CD4-positive, alpha-beta T cell (primary cell): ENCODE measurements around the gene INPP4B. TPM values are rescaled to one million over a fixed set of nuclear protein-coding genes. Genes with fewer than 3 reads are reported as not detected.
"Not testable (repeated sequence)": the region's sequence is repeated elsewhere in the genome, so short reads cannot be mapped to it uniquely, and the experiment has no call there.

Source experiments
- ATAC-seq: fragments of 200-7000 bp; cut with Tn5 transposase; one replicate; pipeline ENCODE4 v1.10.0; 2022; ENCODE audit warnings: mild to moderate bottlenecking; ENCODE audit not compliant: poor library complexity
- CTCF ChIA-PET: fragments of 350-600 bp; sonication (Branson Sonifier 250); formaldehyde crosslinking; loops from one replicate; lab custom pipeline; 2021; ENCODE audit warnings: antibody characterized with exemption, inconsistent platforms; lab: Charles Lee
- POLR2A ChIA-PET: fragments of 350-600 bp; sonication (Branson Sonifier 250); formaldehyde crosslinking; loops from one replicate; lab custom pipeline; 2021; ENCODE audit warnings: antibody characterized with exemption, inconsistent platforms; lab: Charles Lee
- DNase-seq, 14 experiments: peaks; one replicate each; pipeline ENCODE4 v3.0.0-alpha.2; 2013 to 2020; ENCODE audit warnings: mixed read lengths in 2 of 14
- H3K27ac ChIP-seq, 2 donors: one replicate each; pipeline versions ENCODE4 v1.5.1 to v1.7.0; 2013; ENCODE audit warnings: low read length in 2 of 2, low read depth in 1 of 2, mild to moderate bottlenecking in 1 of 2
- H3K27me3 ChIP-seq, 2 experiments: 1 replicate in 1 of 2; 2 replicates in 1 of 2; pipeline versions ENCODE4 v1.6.1 to v1.7.0; 2013; ENCODE audit warnings: low read length in 2 of 2, control low read depth in 1 of 2, mild to moderate bottlenecking in 1 of 2, moderate library complexity in 1 of 2; ENCODE audit not compliant: insufficient read depth in 2 of 2, control insufficient read depth in 1 of 2
- H3K36me3 ChIP-seq: one replicate; pipeline ENCODE4 v1.6.1; 2013; ENCODE audit warnings: low read length, control low read depth; ENCODE audit not compliant: insufficient read depth
- H3K4me1 ChIP-seq: one replicate; pipeline ENCODE4 v1.6.1; 2013; ENCODE audit warnings: low read length, control low read depth; ENCODE audit not compliant: insufficient read depth
- H3K4me3 ChIP-seq: one replicate; pipeline ENCODE4 v1.5.1; 2013; ENCODE audit warnings: mild to moderate bottlenecking, low read length, moderate library complexity
- H3K9me3 ChIP-seq, 2 experiments: 1 replicate in 1 of 2; 2 replicates in 1 of 2; pipeline versions ENCODE4 v1.6.1 to v1.7.0; 2013; ENCODE audit warnings: low read length in 2 of 2, mild to moderate bottlenecking in 2 of 2, control low read depth in 1 of 2, moderate library complexity in 1 of 2; ENCODE audit not compliant: control insufficient read depth in 1 of 2, insufficient read depth in 1 of 2
- H3K27ac Mint-ChIP-seq: one replicate; pipeline ENCODE4 v1.8.0; 2020; ENCODE audit warnings: mixed read lengths
- H3K27me3 Mint-ChIP-seq: one replicate; pipeline ENCODE4 v1.8.0; 2021; ENCODE audit warnings: mixed read lengths
- H3K36me3 Mint-ChIP-seq: one replicate; pipeline ENCODE4 v1.8.0; 2021; ENCODE audit warnings: low read depth, mixed read lengths
- H3K4me1 Mint-ChIP-seq: one replicate; pipeline ENCODE4 v1.8.0; 2021; ENCODE audit warnings: low read depth, mixed read lengths
- H3K4me3 Mint-ChIP-seq: one replicate; pipeline ENCODE4 v1.8.0; 2020; ENCODE audit warnings: mild to moderate bottlenecking, mixed read lengths
- H3K9me3 Mint-ChIP-seq: one replicate; pipeline ENCODE4 v1.8.0; 2020; ENCODE audit warnings: mixed read lengths
- intact Hi-C, 2 experiments: fragments of 100-400 bp; cut with DNase I in 1 of 2; cut with micrococcal nuclease in 1 of 2; formaldehyde crosslinking; loops; one replicate each; pipeline versions ENCODE4 v1.15.1 to v1.9.0; 2023 to 2025; cut with DNase I, micrococcal nuclease
- total RNA-seq, 174 experiments: library from RNA in 2 of 174; stranded (reverse) in 2 of 174; gene quantifications; one replicate each; pipeline ENCODE4 v1.2.3 and lab custom pipeline; 2021 to 2026
- TF ChIP-seq, protein P1 (sequence below): fragments of 200-600 bp; IDR thresholded peaks from one replicate; pipeline ENCODE4 v1.8.0; 2022; ENCODE audit warnings: antibody characterized with exemption, mild to moderate bottlenecking

INPP4B gene
- total RNA-seq, 2 experiments from 2014 or later: 50.7 to 53.8 TPM

DNA sequence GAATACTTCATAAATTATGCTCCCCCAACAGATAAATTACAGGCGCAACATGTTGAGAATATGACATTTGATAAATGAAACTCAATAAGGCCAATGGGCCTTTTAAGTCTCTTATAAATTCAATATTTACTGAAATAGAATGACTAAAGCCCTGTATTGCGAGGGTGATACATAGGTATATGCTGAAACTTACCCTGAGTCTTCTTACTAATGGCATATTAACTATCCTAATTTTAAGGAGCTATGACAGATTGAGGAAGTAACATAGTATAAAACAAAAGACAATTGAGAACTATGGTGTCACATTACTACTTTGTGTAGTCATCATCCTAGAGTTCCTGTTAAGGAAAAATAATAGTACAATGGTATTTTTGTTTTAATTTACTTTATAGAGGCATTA lies 769.1 kb downstream of the INPP4B start:
- POLR2A ChIA-PET: no interaction called here
- H3K9me3 Mint-ChIP-seq: no peaks in the 10 kb centered on the region
- no peak for DNase-seq
- H3K27me3 Mint-ChIP-seq: no peaks in the 10 kb centered on the region
- H3K36me3 Mint-ChIP-seq: peaks cover 97% of the 10 kb centered on the region
- Histone ChIP-seq H3K27ac (no peak overlapping the region), H3K36me3 (peaks cover 54% of the 10 kb centered on the region), H3K4me3 (no peak overlapping the region), H3K27me3 (no peaks in the 10 kb centered on the region), H3K9me3 (no peaks in the 10 kb centered on the region), H3K4me1 (no peaks in the 10 kb centered on the region)
- CTCF ChIA-PET: no interaction called here
- no peak for ATAC-seq
- no peak overlapping the region for H3K27ac Mint-ChIP-seq
- H3K4me1 Mint-ChIP-seq: peaks cover 5% of the 10 kb centered on the region
- H3K4me3 Mint-ChIP-seq: no peak overlapping the region
- intact Hi-C loops: loop anchor here in 1 of 2 experiments (2.0 kb wide), 1 partner anchor 30 kb away; no protein-coding TSS in a partner anchor
- TF ChIP-seq, protein P1, sequence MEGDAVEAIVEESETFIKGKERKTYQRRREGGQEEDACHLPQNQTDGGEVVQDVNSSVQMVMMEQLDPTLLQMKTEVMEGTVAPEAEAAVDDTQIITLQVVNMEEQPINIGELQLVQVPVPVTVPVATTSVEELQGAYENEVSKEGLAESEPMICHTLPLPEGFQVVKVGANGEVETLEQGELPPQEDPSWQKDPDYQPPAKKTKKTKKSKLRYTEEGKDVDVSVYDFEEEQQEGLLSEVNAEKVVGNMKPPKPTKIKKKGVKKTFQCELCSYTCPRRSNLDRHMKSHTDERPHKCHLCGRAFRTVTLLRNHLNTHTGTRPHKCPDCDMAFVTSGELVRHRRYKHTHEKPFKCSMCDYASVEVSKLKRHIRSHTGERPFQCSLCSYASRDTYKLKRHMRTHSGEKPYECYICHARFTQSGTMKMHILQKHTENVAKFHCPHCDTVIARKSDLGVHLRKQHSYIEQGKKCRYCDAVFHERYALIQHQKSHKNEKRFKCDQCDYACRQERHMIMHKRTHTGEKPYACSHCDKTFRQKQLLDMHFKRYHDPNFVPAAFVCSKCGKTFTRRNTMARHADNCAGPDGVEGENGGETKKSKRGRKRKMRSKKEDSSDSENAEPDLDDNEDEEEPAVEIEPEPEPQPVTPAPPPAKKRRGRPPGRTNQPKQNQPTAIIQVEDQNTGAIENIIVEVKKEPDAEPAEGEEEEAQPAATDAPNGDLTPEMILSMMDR: no peak

GRCh38 chr4:142068304-142068703 lies 777.8 kb downstream of the INPP4B start:
- intact Hi-C loops, H3K4me3 Mint-ChIP-seq, CTCF ChIA-PET, POLR2A ChIA-PET, ATAC-seq, H3K27ac Mint-ChIP-seq, H3K9me3 Mint-ChIP-seq, H3K9me3 ChIP-seq, H3K27me3 Mint-ChIP-seq, H3K4me3 ChIP-seq, DNase-seq, H3K27ac ChIP-seq, H3K4me1 ChIP-seq, H3K27me3 ChIP-seq: not testable (repeated sequence)
- peaks cover 14% of the 10 kb centered on the region for H3K36me3 ChIP-seq
- Mint-ChIP-seq H3K4me1 (peaks cover 13% of the 10 kb centered on the region), H3K36me3 (peaks cover 95% of the 10 kb centered on the region)

GRCh38 chr4:142066562-142066961 lies 779.5 kb downstream of the INPP4B start:
- H3K27me3 Mint-ChIP-seq, H3K9me3 ChIP-seq, DNase-seq, H3K27me3 ChIP-seq, H3K36me3 ChIP-seq, H3K9me3 Mint-ChIP-seq, H3K4me3 Mint-ChIP-seq, CTCF ChIA-PET, intact Hi-C loops, POLR2A ChIA-PET, ATAC-seq, H3K4me1 ChIP-seq, H3K27ac ChIP-seq, H3K4me3 ChIP-seq, H3K27ac Mint-ChIP-seq: not testable (repeated sequence)
- Mint-ChIP-seq H3K36me3 (peaks cover 90% of the 10 kb centered on the region), H3K4me1 (peaks cover 20% of the 10 kb centered on the region)

DNA sequence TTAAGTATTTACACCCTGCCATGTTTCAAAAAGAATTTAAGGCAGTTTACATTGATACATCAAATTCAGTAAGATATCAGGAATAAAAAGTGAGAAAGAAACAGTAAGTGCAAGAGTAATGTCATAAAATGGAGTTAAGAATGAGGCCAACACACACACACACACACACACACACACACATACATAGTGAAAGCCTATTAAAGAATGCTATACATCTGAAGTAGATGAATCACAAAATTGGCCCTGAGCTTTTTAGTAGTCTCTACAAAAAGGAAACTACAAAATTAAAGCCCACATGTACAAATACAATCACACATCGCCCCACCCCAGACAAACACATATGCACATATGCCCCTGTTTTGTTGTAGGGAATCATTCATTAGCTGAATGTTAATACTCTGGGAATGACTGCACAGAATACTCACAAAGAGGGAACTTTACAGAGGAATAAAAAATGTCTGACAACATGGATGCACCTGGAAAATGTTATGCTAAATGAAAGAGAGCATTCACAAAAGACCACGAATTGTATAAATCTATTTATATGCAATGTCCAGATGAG lies 780.9 kb downstream of the INPP4B start:
- H3K27ac Mint-ChIP-seq: no peak overlapping the region
- Histone ChIP-seq H3K27me3 (no peaks in the 10 kb centered on the region), H3K4me3 (no peak overlapping the region), H3K4me1 (no peaks in the 10 kb centered on the region), H3K27ac (no peak overlapping the region), H3K36me3 (peaks cover 6% of the 10 kb centered on the region), H3K9me3 (peaks cover 0 to 3% of the 10 kb centered on the region in 2 experiments)
- TF ChIP-seq, protein P1: no peak
- no peaks in the 10 kb centered on the region for H3K27me3 Mint-ChIP-seq
- POLR2A ChIA-PET: no interaction called here
- CTCF ChIA-PET: no interaction called here
- H3K36me3 Mint-ChIP-seq: peaks cover 76% of the 10 kb centered on the region
- H3K4me3 Mint-ChIP-seq: no peak overlapping the region
- ATAC-seq (no peak), DNase-seq (no peak)
- intact Hi-C loops: no loop called here
- peaks cover 20% of the 10 kb centered on the region for H3K4me1 Mint-ChIP-seq
- H3K9me3 Mint-ChIP-seq: no peaks in the 10 kb centered on the region
